ENCODE results near the gene ENOX1. TPM values are rescaled to one million over a fixed set of nuclear protein-coding genes. Genes with fewer than 3 reads are reported as not detected.

ENOX1 gene
- total RNA-seq, 1 experiment from 2014 or later: 1.8 TPM

- Mint-ChIP-seq H3K4me3 (ENCODE audit: unreplicated experiment) (no peak overlapping the region), H3K27ac (ENCODE audit: low read depth, unreplicated experiment) (no peak overlapping the region), H3K36me3 (ENCODE audit: insufficient read depth, unreplicated experiment) (no peaks in the 10 kb centered on the region), H3K27me3 (ENCODE audit: insufficient read depth, unreplicated experiment) (no peaks in the 10 kb centered on the region), H3K9me3 (ENCODE audit: unreplicated experiment) (no peaks in the 10 kb centered on the region), H3K4me1 (ENCODE audit: insufficient read depth, unreplicated experiment) (no peaks in the 10 kb centered on the region)
- ChIA-PET CTCF (interaction anchor here (0.7 kb wide), 1 partner anchor 449 kb away, joined by 3 read pairs; no protein-coding TSS in a partner anchor), POLR2A (interaction anchor here (0.8 kb wide), 1 partner anchor 9 kb away, joined by 3 read pairs; no protein-coding TSS in a partner anchor)
- intact Hi-C loops (cut with micrococcal nuclease): no loop called here
- no TSS peak for BruUV-seq (replicated peaks)
- no peak for TF ChIP-seq CTCF (IDR thresholded peaks at IDR 0.05; ENCODE audit: unreplicated experiment)
- DNase-seq (ENCODE audit: unreplicated experiment): no peak
Observed at GRCh38 chr13:43767341-43767931, 19.3 kb downstream of the ENOX1 start.

GRCh38 chr13:43766725-43767124 is 20.0 kb downstream of the ENOX1 start:
- H3K4me3 Mint-ChIP-seq (ENCODE audit: unreplicated experiment): no peak overlapping the region
- intact Hi-C loops (cut with micrococcal nuclease): no loop called here
- H3K27ac Mint-ChIP-seq (ENCODE audit: low read depth, unreplicated experiment): no peak overlapping the region
- TF ChIP-seq CTCF (IDR thresholded peaks at IDR 0.05; ENCODE audit: unreplicated experiment): no peak
- no peaks in the 10 kb centered on the region for H3K27me3 Mint-ChIP-seq (ENCODE audit: insufficient read depth, unreplicated experiment)
- DNase-seq (ENCODE audit: unreplicated experiment): no peak
- no peaks in the 10 kb centered on the region for H3K4me1 Mint-ChIP-seq (ENCODE audit: insufficient read depth, unreplicated experiment)
- ChIA-PET POLR2A (no interaction called here), CTCF (interaction anchor here (0.6 to 1.0 kb wide), 3 partner anchors 20 to 449 kb away, joined by 3 to 4 read pairs (median 3); partner anchors contain the start of gene ENOX1)
- H3K36me3 Mint-ChIP-seq (ENCODE audit: insufficient read depth, unreplicated experiment): no peaks in the 10 kb centered on the region
- no peaks in the 10 kb centered on the region for H3K9me3 Mint-ChIP-seq (ENCODE audit: unreplicated experiment)
- BruUV-seq (replicated peaks): no TSS peak

DNA sequence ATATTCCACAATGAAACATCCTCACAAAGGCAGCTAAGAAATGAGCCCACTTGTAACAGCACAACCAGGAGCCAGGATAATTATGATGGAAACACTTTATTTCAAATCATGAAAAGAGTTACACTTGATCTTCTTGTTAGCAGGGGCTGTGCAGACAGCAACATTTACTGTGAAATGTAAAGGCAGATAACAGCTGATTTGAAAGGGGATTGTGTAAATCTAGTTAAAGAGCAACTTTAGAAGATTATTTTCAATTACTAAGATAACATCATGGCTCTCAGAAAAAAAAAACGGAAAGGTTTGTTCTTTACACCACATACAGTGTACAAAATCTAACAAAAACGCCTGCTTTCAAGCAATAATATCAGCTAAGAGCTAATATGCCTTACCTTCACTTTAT is 22.4 kb downstream of the ENOX1 start:
- H3K36me3 Mint-ChIP-seq (ENCODE audit: insufficient read depth, unreplicated experiment): no peaks in the 10 kb centered on the region
- ChIA-PET CTCF (interaction anchor here (0.9 to 1.2 kb wide), 2 partner anchors 34 to 40 kb away, joined by 3 to 5 read pairs; no protein-coding TSS in a partner anchor), POLR2A (no interaction called here)
- H3K9me3 Mint-ChIP-seq (ENCODE audit: unreplicated experiment): no peaks in the 10 kb centered on the region
- intact Hi-C loops (cut with micrococcal nuclease): no loop called here
- no peak for TF ChIP-seq CTCF (IDR thresholded peaks at IDR 0.05; ENCODE audit: unreplicated experiment)
- H3K4me3 Mint-ChIP-seq (ENCODE audit: unreplicated experiment): no peak overlapping the region
- DNase-seq (ENCODE audit: unreplicated experiment): no peak
- no peak overlapping the region for H3K27ac Mint-ChIP-seq (ENCODE audit: low read depth, unreplicated experiment)
- no peaks in the 10 kb centered on the region for H3K27me3 Mint-ChIP-seq (ENCODE audit: insufficient read depth, unreplicated experiment)
- H3K4me1 Mint-ChIP-seq (ENCODE audit: insufficient read depth, unreplicated experiment): no peaks in the 10 kb centered on the region
- no TSS peak for BruUV-seq (replicated peaks)

GRCh38 chr13:43763143-43763759 is 23.5 kb downstream of the ENOX1 start:
- no peaks in the 10 kb centered on the region for H3K36me3 Mint-ChIP-seq (ENCODE audit: insufficient read depth, unreplicated experiment)
- no peaks in the 10 kb centered on the region for H3K4me1 Mint-ChIP-seq (ENCODE audit: insufficient read depth, unreplicated experiment)
- BruUV-seq (replicated peaks): no TSS peak
- TF ChIP-seq CTCF (IDR thresholded peaks at IDR 0.05; ENCODE audit: unreplicated experiment): no peak
- DNase-seq (ENCODE audit: unreplicated experiment): no peak
- H3K4me3 Mint-ChIP-seq (ENCODE audit: unreplicated experiment): no peak overlapping the region
- CTCF ChIA-PET: no interaction called here
- H3K27ac Mint-ChIP-seq (ENCODE audit: low read depth, unreplicated experiment): no peak overlapping the region
- POLR2A ChIA-PET: no interaction called here
- no peaks in the 10 kb centered on the region for H3K9me3 Mint-ChIP-seq (ENCODE audit: unreplicated experiment)
- intact Hi-C loops (cut with micrococcal nuclease): no loop called here
- H3K27me3 Mint-ChIP-seq (ENCODE audit: insufficient read depth, unreplicated experiment): no peaks in the 10 kb centered on the region

Measured in MCF 10A (cell line).